DMS114 treated with DMSO at 0.1 percent for 48 hours (cell line): Measurements from ENCODE around the gene CSNK2A2.

ENCODE experiments used
- DNase-seq: peaks from one replicate; lab custom pipeline; 2025; ENCODE audit not compliant: unreplicated experiment; lab: John Stamatoyannopoulos, UW

Gene CSNK2A2

DNA sequence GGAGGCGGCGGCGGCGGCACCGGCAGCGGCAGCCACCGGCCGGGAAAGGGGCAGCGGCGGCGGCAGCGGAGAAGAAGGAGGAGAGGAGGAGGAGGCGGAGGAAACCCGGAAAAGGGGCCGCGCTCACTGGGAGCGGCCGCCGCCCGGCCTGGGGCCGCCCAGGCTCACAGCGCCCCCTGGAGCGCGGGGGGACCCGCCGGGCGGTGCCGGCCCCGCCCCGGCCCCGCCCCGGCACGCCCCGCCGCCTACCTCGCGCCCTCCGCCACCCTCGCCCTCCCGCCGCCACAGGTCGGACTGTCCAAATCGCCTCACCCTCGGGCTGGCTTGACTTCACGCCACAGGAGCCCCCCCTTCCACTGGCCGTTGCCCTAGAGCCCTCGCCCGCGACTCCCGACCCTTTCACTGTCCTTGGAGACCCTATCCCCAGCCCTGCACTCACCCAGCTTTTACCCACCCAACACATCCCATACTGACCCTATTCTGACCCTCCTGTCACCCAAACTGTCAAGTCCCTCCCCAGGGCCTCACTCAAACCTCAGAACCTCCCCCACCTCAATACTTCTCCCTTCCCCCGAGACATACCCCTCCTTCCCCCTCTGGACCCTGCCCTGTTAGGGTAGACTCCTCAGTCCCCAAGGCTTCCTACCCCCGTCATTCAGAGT is at the start of gene CSNK2A2:
Gene CSNK2A2 (minus strand): TSS at position 85 of the 662 bp plus-strand sequence. CDS start 370 bp downstream, outside the sequence.
- peak; percentile 29 for DNase-seq

DNA sequence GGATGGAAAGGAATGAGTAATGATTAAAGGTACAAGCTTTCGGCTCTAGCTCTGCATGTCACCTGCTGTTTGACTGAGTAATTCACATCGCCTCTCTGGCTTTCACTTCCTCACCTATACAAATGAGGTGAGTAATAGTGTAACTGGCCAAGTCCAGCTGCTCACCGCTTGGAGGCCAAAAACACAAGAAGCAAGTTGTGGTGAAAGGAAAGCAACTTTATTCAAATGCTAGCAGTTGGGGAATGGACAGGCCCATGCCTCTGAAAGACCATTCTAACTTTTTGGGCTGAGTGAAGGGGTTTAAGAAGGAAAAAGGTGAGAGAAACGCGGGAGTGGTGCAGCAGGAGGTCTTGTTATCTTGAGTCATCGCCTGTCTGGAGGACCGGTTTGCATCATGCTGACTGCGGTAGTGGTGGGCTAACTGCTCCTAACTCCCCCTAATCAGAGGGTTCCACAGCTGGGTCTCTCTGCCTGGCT is 45.7 kb upstream of the CSNK2A2 start:
- no peak for DNase-seq

- DNase-seq: no peak
Observed at GRCh38 chr16:58236831-58237230, 38.9 kb upstream of the CSNK2A2 start.

GRCh38 chr16:58236231-58236690 is 38.4 kb upstream of the CSNK2A2 start:
- DNase-seq: peak; percentile 82

DNA sequence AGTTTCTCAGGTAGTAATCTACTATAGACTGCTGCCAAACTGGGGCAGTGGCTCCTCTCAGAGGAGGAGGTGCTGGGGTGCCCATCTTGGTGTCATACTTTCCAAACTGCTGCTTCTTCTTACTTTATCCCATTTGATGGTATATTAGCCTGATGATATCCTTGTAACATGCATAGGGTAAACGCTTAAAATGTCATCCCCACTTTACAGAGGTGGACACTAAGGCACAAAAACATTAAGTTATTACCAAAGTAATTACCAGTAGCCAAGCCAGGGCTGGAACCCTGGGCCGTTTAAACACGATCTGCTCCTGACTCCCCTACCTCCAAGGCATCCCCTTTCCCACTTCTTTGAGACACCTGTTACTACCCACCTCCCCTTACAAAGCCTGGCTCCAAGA is 37.8 kb upstream of the CSNK2A2 start:
- DNase-seq: no peak

- no peak for DNase-seq
Observed at GRCh38 chr16:58234831-58235595, 37.1 kb upstream of the CSNK2A2 start.

- no peak for DNase-seq
Observed at GRCh38 chr16:58230259-58230658, 32.4 kb upstream of the CSNK2A2 start.

- DNase-seq: no peak
Observed at GRCh38 chr16:58226790-58227189, 28.9 kb upstream of the CSNK2A2 start.

GRCh38 chr16:58225965-58226602 is 28.2 kb upstream of the CSNK2A2 start:
- DNase-seq: no peak

GRCh38 chr16:58222532-58223316 is 24.8 kb upstream of the CSNK2A2 start:
- DNase-seq: no peak

DNA sequence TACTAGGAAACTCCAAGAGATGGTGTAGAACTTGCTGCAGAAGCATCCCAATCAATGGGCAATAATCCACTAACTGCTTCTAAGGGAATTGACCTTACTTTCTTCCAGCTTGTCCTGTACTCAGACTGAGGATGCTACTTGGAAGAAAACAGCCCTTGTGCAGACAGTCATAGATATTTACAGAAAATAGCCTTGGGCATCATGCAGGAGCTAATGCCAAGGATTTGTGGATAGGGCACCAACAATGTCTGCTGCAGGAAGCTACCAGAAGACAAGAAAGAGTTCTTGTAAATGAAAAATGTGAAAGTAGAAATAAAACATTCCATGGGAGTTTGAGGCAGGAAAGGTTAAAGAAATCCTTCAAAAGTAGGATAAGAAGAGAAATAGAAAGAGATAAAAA is 21.5 kb upstream of the CSNK2A2 start:
- DNase-seq: no peak

GRCh38 chr16:58218786-58219185 is 20.9 kb upstream of the CSNK2A2 start:
- DNase-seq: no peak

DNA sequence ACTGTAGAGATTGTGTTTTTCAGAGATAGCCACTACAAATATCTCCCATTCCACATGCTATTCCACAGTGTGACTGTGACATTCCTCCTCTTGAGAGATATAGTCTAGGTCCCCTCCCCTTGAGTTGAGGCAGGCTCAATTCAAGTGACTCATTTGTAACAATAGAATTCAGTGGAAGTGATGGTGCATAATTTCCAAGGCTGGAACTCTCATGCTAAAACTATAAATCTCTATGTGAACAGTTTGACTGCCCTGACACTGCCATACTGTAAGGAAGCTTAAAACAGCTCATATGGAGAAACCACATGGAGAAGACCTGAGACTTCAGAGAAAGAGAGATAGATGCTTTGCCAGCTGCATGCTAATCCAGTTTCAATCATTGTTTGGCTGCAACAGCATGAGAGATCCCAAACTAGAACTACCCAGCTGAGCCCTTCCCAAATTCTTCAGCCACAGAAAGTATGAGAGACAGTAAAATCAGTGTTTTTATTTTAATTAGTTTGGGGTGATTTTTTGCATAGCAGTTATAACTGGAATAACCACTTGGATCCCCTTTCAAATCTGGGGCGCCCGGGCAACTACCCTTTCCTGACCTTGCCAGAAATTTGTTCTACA is 19.5 kb upstream of the CSNK2A2 start:
- DNase-seq: no peak

DNA sequence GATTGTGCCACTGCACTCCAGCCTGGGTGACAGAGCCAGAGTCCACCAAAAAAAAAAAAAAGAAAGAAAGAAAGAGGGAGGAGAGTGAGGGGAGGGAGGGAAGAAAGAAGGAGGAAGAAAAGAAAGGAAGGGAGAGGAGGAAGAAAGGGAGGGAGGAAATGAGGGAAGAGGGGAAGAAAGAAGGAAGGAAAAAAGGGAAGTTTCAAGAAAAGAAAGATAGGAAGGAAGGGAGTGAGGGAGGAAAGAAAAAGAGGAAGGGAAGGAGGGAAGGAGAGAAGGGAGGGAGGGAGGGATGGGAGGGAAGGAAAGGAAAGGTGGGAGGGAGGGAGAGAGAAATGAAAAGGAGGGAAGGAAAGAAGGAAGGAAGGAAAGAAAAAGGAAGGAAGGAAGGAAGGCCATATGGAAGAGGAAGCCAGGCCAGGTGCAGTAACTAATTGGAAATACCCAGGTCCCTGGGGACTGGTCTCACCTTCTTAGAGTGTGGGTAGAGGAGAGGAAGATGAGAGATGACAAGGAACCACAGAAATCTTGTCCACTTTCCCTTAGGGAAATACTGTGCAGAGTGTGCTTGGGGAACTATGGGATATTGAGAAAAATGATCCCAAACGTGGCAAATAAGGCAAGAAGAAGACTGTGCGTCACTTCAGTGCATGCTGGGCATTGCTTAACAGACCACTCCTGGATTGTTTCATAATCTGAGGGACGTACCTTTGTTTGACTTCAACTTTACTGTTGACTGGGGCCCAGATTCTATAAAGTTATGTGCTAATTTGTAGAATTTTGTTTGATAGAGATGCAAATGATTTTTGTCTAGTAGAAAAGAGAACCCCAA is 15.1 kb upstream of the CSNK2A2 start:
- no peak for DNase-seq

GRCh38 chr16:58211846-58212245 is 13.9 kb upstream of the CSNK2A2 start:
- DNase-seq: no peak

DNA sequence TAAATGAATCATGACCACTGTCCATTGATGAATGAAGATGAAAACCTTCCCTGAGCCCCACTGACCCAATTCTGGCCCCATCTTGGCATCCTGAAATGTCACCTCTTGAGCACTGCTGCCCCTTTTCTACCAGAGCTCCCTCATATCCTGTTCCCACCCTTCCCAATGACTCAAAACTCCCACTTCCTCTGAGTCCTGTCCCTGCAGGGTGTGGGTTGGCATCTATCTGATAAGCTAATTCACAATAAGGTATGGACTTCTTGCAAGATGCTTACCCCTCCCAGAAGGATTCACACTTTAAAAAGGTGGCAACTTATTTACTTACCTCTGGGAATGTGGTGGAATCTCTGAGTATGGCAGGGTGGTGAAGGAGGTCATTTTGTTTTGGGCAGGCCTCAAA is 13.3 kb upstream of the CSNK2A2 start:
- no peak for DNase-seq

DNA sequence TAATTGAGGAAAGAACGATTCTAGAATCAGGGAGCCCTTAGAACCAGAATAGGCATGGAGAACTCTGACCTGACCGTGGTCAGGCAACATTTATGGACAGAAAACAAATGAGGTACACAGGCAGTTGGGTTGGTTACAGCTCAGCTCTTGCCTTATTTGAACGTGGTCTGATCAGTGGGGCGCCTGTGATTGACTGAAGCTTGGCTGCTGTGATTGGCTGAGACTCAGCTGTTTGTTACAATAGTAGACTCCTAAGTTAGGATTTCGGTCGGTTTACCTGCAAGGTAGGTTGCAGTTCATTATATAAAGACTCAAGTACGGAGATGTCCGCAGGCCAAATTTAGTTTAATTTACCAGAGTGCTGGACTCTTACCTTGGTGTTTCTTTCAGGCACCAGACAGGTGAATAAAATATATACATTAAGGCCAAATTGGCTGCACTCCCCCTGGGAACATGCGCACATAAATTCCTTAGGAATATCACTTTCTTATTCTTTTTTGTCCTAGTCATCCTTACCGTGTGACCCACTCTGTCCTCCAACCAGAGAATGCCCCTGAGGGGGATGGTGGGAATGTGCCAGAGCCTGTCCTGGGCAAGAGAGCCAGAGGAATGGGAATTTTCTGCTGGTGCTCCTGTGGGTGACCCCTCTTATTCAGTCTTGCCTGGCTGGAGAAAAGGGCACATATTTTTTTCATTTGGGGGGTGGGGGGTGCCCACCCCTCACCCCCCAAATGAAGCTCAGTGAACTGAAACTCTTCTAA is 7.5 kb upstream of the CSNK2A2 start:
- no peak for DNase-seq

DNA sequence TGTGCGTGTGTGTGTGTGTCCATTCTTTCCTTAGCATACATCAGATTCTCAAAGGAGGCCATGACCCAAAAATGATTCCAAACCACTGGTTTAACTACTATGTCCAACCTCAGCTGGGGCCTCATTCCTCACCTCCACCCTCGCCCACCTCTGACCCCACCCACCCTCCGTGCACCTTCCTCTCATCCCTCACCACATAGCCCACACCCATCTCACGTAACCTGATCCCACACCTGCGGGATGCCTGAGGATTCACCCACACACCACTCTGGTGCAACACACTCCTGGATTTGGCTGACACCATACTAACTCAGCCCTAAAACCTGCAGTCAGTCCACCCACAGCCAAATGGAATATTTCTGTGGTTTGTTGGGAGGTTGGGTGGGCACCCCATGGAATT is 3.3 kb upstream of the CSNK2A2 start:
- no peak for DNase-seq
